NCI-H526 (cell line): ENCODE measurements around the gene BSDC1.

ENCODE experiments used
- DNase-seq, 2 experiments: peaks; one replicate each; lab custom pipeline; 2025; lab: John Stamatoyannopoulos, UW

BSDC1 gene

DNA sequence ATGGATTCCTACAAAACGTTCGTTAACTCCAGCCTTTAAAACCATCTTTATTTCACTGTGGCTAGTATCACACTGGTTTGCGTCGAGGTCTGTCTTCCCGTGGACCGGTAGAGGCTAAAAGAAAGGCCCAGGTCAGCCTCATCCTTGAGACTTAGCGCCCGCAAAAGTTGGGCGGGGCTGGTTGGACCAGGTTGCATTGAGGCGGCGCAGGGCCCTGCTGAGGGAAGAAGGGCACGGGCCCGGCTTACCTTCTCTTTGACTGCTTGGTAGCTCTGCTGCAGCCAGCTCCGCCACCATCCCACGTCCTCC, 455 bp downstream of the BSDC1 start:
- DNase-seq = peak in 1 of 2 experiments; percentile 49

DNA sequence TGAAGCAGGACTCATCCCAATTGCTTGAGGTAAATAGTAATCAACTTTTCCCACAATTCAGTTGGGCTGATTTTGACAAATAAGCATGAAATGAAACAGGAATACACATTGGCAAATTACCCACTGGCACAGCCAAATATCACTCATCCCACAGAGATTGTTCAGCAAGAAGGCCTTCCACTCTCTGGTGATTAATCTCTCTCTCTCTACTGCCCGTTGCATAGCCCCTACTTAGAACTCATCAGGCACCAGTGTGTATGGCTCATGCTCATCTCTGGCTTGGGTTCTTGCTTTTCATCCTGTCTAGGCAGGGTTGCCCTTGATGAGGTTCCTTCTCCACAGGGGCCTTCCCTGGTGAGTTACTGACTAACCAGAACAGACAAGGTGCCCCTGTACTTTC, 1.1 kb downstream of the BSDC1 start:
- no peak for DNase-seq

DNA sequence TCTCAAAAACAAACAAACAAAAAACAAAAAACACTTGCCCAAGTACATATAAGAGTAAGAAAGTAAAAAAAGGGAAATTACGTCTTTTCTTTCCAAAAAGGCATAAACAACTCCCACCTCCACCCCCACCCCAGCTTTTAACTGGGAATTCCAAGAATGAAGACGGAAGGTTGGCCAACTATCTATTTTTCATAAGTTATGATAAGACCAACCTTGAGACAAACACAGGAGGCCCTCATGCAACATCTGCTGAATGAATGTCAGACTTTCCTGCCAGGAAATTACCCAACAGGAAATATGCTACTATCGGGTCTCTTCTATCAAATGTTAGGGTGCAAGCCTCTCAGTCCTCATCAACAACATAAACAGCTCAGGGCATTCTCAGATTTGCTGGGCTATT, 1.9 kb downstream of the BSDC1 start:
- DNase-seq = no peak

DNA sequence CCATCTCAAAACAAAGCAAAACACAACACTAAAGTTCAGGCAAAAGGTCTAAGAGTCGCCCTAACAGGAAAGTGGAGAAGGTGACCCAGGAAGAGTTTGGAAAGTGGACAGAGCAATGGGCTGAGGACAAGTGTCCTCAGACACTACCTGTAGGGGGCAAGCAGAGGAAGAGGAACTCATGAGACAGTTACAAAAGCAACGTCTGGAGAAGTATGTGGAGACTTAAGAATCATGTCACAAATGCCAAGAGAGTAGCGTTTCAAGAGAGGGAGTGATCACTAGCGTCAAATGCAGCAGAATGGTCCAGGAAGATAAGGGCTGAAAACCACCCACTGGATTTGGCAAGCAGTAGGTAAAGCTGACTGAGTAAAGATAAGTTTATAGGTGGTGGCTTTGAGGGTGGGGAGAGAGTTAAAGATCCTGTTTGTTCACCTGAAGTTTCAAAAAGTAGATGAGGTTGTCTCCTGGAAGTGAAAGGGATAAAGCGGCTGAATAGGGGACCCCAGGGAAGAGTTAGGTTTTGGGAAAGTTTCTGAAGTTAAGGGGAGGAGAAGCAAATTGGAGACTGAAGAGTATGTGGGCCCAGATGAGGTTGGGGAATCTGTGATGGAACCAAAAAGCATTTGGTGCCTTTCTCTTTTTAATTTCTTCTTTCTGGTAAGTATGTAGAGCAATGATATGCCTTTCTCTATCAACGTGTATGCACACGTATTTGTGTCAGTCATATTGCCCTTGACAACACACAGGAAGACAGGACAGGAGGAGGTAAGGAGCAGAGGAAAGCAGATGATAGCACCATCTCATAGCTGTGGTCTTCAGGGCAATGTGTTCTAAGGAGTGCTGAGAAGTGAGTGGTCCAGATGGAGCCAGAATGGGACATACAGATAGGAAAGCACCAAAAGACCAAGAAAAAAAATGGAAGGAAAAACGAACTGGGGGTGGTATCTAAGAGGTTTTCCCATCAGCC, 3.1 kb downstream of the BSDC1 start:
- DNase-seq = no peak

DNA sequence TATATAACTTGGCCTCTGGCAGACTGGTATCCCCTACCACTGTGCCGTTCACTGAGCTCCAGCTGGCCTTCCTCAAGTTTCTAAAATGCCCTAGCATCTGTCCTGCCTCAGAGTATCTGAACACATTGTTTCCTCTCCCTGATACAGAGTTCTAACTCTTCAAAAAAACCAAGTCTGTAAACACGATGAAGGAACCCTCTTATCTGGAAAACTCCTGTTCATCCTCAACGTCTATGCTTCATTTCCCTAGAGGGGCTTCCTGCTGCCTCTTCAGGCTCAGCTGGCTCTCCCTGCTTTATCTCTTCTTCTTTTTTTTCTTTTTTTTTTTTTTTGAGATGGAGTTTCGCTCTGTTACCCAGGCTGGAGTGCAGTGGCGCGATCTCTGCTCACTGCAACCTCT, 5.6 kb downstream of the BSDC1 start:
- no peak for DNase-seq

DNA sequence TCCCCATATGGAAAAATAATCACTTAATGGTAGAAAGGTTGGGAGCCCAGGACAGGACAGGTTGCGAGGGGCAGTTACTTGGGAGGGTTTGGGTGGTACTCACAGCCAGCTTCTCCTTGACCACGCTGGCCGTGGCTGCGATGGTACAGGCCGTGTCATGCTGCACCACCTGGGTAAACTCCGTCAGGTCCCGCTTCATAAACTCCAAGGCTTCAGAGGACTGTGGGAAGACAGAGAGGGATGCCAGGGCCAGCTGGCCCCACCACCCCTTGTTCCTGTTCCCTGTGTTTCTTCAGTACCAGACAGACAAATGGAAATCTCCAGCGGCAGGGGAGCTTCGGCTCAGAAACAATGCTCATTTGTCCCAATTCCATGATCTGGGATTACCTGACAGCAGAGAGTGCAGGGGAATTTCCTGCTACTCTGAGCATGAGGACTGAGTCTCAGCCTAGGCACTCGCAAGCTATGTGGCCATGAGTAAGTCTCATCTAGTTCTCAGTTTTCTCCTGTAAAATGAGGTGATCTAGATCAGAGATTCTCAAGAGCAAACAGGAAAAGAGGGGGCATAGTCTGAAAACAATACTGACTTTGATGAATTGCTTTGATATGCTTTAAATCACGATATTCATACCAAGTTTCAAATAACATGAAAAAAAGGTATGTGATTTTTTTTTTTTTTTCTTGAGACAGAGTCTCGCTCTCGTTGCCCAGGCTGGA, 7.4 kb downstream of the BSDC1 start:
- DNase-seq = no peak

DNA sequence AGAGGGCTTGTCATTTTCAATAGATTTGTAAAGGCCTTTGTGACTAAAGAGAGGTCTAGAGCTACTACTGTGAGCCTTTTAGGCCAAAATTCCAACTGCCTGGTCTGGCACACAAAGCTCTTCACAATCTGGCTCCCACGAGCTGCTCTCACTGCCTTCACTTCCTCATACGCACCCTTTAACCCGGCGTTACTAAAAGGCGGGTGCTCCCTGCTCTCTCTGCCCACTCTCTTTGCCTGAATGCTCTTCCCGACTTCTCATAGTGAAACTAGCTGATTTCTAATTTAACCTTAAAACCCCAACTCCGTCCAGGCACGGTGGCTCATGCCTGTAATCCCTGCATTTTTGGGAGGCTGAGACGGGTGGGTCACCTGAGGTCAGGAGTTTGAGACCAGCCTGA, 14.2 kb downstream of the BSDC1 start:
- DNase-seq = no peak

DNA sequence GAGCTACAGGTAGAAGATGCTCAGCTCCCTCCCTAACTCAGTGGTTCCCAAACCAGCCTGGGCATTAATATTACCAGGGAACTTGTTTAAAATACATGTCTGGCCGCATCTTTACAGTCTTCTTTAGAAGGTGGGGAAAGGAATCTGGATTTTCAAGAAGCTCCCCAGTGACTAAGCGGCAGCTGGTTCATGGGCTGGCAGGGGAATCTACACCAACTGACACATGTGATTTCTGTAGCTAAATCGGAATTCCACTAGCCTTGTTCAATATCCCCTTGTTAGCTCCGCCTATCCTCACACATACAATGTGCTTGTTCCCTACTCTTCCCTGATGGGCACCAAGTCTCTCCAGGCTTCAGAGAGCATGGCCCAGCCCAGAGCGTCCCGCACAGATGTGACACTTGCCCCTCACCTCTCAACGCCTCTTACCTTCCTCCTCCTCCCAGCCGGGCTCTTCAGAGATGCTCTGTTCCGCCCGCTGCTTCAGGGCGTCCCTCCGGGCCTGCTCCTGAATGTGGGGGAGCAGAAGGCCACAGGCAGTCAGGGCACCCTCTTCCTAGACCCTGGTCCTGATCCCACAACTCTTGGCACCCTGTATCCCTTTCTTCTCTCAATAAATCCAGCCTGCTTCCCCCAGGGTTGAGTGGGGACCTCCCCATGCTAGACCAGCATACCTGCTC, 16.6 kb downstream of the BSDC1 start:
- DNase-seq = no peak

DNA sequence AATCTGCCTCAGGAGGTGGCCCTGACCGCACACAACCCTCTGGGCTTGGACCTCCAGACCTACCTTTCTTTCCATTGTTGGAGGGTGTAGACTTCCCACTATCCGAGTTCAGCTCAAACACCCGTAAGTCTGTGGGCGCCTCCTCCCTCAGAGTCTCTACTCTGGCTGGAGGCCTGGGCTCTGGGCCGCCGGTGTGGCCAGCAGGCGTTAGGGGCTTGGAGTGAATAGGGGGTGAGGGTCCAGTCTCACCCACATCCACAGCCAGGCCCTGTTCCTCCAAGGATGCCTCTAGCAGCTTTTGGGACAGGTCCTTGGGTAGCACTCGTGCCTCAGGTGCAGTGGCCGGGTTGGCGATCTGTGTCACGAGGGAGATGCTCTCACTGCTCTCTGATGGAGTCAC, 18.0 kb downstream of the BSDC1 start:
- no peak for DNase-seq

DNA sequence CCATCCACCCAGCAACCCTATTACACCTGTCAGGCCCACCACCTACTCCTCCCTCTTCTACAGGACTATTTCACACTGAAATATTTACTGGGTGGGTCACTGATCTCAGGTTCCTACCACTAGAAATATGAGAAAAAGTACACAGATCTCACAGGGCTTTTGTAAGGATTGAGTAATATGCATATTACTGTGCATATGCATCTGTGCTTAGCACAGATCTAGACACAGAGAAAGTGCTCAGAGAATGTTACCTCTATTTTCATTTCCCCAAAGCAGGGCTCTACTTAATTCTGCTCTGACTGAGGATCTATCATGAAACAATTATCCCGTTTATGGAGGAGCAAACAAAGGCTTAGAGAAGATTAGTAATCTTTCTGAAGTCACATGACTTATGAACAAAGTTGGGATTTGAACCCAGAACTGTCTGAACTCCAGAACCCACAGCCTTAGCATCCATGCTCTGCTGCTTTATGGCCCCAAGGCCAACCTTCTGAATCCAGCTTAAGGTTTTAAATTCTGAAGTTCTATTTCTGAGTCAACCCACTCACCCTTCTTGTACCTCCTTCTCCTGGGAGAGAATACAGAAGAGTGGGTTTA, 20.1 kb downstream of the BSDC1 start:
- no peak for DNase-seq

DNA sequence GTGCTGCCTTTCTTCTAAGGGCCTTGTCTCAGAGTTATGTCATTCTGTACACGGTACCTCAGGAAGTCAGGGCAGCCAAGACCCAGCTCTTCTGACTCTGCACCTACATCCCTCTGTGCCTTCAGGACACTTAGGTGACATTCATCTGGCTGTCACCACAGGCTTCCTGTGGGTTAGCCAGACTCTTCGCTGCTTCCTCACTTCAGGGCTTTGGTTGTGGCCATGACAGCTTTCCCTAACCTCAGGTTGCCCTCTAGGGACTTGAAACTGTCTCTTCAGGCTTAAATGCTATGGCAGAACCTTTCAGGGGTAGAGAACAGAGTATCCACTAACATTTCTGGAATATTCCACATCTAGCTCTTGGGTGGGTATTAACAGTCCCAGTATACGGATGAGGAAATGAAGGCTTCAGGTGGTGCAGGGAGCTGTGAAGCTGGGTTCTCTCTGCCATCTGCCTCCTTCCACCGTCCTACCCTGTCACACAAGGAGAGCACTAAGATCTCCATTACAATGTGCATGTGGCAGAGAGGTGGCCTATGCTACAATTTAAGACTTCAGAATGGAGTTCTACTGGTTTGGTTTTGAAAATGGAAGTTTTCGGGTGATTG, 22.0 kb downstream of the BSDC1 start:
- no peak for DNase-seq

DNA sequence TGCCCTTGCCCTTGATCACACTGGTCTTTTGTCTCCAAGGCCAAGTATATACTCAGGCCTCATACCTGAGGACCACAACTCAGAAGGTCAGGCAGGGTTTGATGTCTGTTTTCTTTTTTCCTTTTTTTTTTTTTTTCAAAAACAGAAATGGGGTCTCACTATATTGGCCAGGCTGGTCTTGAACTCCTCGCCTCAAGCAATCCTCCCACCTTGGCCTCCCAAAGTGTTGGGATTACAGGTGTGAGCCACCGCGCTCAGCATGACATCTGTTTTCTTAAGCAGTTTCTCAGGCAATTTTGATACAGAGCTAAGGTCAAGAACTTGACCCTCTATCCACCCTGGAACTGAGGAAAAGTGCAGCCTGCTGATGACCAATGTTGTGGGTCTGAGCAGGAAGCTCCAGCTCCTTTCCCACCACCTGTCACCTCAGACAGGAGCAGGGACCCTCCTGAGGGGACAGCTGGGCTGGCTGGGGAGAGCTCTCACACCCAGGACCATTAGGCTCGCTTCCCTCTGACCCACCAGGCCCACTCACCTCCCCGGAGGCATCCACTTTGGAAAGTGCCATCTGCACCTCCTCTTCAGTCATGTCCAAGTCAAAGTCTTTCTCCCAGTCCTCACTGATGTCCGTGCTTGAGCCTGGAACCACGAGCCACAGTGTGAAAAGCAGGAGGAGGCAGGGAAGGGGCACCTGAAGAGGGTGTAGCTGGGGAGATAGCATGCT, 26.2 kb downstream of the BSDC1 start:
- DNase-seq = no peak

DNA sequence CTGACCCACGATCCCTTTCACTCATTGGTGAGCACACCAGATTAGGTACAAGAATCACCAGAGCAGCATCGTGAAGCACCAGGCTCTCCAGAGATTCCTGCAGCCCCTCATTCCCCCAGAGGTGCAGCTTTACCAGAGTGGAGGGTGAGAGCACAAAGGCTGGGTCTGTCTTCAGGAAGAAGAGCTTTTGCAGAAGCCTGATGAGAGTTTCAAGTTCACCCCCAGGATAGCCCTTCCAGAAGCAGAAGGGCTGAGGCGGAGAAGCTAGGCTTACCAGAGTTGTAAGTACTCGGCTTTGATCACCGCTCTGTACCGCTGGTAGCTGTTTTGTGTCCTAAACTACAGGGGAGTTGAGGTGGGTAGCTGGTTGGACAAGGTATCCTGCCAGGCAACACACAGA, 28.8 kb downstream of the BSDC1 start:
- DNase-seq = no peak

DNA sequence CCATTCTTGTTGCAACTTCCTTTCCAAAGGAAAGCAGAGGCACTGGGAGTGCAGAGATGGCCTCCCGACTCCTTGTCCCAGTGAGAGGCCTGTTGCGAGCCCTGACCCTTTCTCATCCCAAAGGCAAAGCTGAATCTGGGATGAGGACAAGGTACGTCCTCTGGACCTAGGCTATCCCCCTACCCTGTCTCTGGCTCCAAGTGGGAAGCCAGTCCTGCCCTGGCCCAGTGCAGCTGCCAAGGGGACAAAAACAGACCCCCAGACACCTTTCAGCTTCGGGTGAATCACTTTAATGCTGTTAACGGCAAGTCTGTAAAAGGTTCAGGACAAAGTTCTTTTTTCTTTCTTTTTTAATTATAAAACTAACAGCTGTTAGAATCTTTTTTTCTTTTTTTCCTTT, 29.4 kb downstream of the BSDC1 start:
- no peak for DNase-seq

DNA sequence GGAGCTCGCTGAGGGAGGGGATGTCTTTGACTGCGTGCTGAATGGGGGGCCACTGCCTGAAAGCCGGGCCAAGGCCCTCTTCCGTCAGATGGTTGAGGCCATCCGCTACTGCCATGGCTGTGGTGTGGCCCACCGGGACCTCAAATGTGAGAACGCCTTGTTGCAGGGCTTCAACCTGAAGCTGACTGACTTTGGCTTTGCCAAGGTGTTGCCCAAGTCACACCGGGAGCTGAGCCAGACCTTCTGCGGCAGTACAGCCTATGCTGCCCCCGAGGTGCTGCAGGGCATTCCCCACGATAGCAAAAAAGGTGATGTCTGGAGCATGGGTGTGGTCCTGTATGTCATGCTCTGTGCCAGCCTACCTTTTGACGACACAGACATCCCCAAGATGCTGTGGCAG, 30.5 kb downstream of the BSDC1 start:
- no peak for DNase-seq

DNA sequence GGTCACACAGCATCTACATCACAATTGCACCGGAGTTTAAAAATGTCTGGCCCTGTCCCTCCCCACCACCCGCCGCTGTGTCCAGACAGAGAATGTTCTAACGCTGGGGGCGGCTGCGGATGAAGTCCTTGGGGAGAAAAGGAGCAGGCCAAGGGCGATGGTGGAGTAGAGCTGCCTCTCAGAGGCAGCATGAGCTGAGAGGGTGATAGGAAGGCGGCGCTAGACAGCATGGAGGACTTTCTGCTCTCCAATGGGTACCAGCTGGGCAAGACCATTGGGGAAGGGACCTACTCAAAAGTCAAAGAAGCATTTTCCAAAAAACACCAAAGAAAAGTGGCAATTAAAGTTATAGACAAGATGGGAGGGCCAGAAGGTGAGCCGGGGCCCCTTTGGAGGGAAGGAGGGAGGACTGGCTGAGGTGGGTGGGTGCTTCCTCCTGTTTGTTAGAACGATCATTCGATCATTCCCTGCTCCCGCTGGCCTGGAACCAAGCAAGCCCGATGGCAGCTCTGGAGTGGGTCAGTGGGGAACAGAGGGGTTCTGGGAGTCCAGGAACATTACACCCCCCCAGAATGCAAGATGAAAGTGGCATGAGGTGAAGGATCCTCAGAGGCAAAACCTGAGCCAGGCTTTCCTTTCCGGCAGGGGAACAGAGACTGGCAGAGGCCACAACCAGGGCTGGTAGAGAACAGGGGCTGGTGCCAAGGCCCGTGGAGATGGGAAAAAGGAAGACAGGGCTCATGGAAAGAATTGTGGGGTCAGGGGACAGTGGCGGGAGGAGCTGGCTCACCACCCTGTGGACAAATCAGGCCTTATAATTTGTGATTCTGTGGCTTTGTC, 31.5 kb downstream of the BSDC1 start, which contains the start of the genes FAM229A and TSSK3:
Gene FAM229A (minus strand): TSS at position 12 of the 840 bp plus-strand sequence. CDS start 394 bp downstream, outside the sequence.
Gene TSSK3 (plus strand): TSS at position 66 of the 840 bp plus-strand sequence. CDS start 163 bp downstream, at position 229.
- no peak for DNase-seq

DNA sequence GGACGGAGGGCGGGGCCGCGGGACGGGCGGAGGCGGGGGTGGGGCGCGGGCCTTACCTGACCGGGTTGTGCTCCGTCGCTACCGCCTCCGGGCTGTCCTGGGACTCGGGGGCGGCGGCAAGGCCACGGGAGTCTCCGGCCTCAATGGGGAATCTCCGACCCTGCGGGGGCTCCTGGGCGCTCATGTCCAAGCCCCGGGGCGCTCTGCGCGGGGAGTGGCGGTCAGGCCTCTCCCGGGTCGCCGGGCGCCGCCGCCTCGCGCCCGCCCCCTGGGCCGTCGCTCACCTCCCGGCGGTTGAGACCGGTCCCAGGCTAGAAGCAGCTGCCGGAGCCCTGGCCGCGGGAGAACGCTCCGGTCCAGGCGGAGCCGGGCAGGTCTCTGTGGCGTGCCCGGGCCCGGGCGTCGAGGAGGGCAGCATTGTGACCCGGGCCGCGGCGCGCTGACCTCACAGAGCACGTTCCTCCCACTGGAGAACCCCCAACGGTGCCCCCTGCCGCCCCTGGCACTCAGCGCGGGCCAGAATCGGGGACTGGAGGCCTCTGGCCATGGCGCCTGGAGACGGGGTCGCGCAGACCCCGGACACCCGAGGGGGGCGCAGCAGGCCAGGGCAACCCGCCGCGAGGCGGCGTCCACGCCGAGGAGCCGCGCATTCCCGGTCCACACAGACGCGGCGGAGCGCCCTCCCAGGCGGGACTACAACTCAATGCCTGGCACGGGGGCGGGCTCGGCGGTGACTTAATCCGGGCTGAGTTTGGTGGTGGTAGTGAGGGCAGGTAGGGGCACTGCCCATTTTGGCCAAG, 32.4 kb downstream of the BSDC1 start:
- DNase-seq = peak in 1 of 2 experiments; percentile 62

DNA sequence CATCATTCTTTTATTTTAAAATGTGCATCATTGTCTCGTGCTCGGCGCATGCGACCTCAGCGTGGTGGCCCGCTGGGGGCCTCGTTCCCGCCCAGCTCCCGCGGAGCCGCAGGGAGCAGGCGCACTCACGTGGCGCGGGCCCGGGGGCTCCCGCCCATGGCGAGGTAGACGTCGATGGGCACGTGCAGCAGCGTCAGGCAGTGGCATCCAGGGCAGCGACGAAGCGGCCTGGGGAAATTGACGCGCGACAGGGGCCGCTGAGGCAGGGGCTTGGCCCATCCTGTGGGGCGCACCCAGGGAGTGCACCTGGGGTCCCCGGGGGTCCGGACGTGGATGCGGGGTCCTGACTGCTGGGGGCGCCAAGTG, 33.0 kb downstream of the BSDC1 start:
- DNase-seq = no peak

DNA sequence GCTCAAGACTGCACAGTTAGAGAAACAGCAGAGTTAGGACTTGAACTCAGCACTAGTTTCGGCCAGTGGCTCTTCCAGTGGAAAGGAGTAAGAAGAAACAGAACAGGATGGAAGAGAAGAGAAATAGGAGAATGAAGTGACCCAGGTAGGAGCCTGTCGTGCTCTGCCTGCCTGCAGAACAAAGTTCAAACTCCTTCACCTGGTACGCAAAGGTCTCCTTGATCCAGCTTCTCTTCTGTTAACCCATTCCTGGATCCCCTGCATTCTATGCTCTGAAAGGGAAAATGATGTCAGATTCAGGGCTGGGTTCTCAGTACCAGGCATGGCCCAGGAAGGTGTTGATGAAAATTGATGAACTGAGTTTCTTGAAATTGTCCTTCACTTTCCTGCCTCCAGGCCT, 35.8 kb downstream of the BSDC1 start:
- no peak for DNase-seq
